Measurements from ENCODE around the gene TPD52L2.

The TPD52L2 gene

DNA sequence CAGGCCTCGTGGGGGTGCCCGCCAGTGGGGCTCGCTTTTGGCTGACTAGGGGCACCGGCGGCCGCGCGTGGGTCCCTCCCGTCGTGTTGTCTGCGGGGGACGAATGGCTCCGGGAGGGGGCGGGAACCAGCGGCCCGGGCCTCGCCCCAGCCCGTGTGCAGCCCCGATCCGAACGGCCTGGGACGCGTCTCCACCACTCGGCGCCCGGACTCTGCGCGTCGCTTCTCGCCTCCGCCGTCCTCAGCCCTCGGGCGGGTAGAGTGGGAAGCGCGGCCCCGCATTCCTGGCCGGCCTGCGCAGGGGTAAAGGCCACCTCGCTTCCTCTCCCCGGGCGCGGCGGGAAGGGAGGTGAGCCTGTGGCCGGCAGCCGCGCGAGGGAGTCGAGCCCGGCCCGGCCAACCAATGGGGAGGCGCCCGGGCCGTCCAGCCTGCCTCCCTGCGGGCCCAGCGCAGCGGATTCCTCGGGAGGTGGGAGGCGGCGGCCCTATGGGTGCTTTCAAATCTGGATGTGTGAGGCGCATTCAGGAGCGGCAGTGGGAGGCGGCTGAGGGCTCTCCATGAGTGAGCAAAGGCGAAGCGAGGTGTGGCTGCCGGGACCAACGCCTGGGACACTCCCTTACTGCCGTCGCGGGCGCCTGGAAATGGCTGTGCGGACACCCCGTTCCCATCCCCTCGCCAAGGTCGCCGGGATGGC lies 32.9 kb upstream of the TPD52L2 start:
- Histone ChIP-seq H3K4me3 (ENCODE audit: low read length, poor library complexity, severe bottlenecking) (no peak overlapping the region), H3K27me3 (ENCODE audit: insufficient read depth, low read length, poor library complexity, severe bottlenecking) (no peaks in the 10 kb centered on the region), H3K36me3 (ENCODE audit: insufficient read depth, low read length) (no peaks in the 10 kb centered on the region), H3K9me3 (ENCODE audit: insufficient read depth, low read depth, low read length) (no peaks in the 10 kb centered on the region), H4K20me1 (ENCODE audit: insufficient read depth, low read length, poor library complexity, severe bottlenecking) (no peaks in the 10 kb centered on the region), H3K9ac (ENCODE audit: low read depth, low read length, poor library complexity, severe bottlenecking) (no peak overlapping the region), H3K9me2 (replicated peaks; ENCODE audit: low read depth, low read length) (no peaks in the 10 kb centered on the region), H3K4me2 (ENCODE audit: low read depth, low read length, poor library complexity, severe bottlenecking) (no peak overlapping the region), H3K4me1 (ENCODE audit: insufficient read depth, low read length, poor library complexity, severe bottlenecking) (peaks cover 36% of the 10 kb centered on the region), H2AFZ (ENCODE audit: low read length) (no peak overlapping the region), H3F3A (ENCODE audit: low read depth) (no peaks in the 10 kb centered on the region; the same call in 1 of the 2 replicates), H3K79me2 (ENCODE audit: insufficient read depth, low read length) (peaks cover 5% of the 10 kb centered on the region; the same call in 1 of the 2 replicates)
- no peak for TF ChIP-seq EZH2phosphoT487 (IDR thresholded peaks at IDR 0.05; ENCODE audit: borderline replicate concordance)
- TF ChIP-seq, protein P1, sequence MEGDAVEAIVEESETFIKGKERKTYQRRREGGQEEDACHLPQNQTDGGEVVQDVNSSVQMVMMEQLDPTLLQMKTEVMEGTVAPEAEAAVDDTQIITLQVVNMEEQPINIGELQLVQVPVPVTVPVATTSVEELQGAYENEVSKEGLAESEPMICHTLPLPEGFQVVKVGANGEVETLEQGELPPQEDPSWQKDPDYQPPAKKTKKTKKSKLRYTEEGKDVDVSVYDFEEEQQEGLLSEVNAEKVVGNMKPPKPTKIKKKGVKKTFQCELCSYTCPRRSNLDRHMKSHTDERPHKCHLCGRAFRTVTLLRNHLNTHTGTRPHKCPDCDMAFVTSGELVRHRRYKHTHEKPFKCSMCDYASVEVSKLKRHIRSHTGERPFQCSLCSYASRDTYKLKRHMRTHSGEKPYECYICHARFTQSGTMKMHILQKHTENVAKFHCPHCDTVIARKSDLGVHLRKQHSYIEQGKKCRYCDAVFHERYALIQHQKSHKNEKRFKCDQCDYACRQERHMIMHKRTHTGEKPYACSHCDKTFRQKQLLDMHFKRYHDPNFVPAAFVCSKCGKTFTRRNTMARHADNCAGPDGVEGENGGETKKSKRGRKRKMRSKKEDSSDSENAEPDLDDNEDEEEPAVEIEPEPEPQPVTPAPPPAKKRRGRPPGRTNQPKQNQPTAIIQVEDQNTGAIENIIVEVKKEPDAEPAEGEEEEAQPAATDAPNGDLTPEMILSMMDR (conservative IDR thresholded peaks at IDR 0.05; ENCODE audit: low read length) = no peak

DNA sequence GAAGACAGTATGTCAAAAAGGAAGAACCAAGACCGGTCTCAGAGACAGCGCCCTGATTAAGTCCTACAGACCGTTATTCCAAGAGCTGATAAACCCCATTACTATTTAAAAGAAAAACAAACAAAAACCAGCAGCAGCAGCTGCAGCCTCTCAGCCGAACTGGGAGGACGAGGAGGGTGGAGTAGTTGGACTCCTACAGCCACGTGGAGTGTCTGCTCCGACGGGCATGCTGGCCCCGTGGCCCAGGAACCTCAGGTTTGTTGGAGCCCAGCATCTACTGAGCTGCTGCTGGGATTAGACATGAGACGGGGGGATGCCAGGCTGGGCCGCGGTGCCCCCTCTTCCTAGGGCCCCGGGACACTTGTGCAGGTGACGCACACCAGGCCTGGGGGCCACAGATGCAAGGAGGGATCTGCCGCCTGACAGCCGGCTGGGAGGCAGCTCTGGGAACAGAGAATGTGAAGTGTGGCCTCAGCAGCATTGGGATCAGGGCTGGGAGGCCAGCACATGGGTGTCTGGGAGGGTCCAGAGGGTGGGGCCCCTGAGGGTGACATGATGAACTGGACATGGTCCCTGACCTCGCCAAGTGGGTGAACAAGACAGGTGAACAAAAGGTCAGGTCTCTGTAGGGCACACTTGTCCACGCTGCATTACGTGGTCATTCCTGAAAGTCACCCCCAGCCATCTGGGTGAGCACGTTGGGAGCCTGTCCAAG lies 31.1 kb upstream of the TPD52L2 start:
- Histone ChIP-seq H2AFZ (ENCODE audit: low read length) (no peak overlapping the region), H3K4me3 (ENCODE audit: low read length, poor library complexity, severe bottlenecking) (no peak overlapping the region), H3K9me3 (ENCODE audit: insufficient read depth, low read depth, low read length) (no peaks in the 10 kb centered on the region), H3K36me3 (ENCODE audit: insufficient read depth, low read length) (no peaks in the 10 kb centered on the region), H3K27me3 (ENCODE audit: insufficient read depth, low read length, poor library complexity, severe bottlenecking) (no peaks in the 10 kb centered on the region), H3K9me2 (replicated peaks; ENCODE audit: low read depth, low read length) (no peaks in the 10 kb centered on the region), H3K4me2 (ENCODE audit: low read depth, low read length, poor library complexity, severe bottlenecking) (no peak overlapping the region), H3K79me2 (ENCODE audit: insufficient read depth, low read length) (peaks cover 4% of the 10 kb centered on the region; the same call in 1 of the 2 replicates), H3K9ac (ENCODE audit: low read depth, low read length, poor library complexity, severe bottlenecking) (no peak overlapping the region), H4K20me1 (ENCODE audit: insufficient read depth, low read length, poor library complexity, severe bottlenecking) (no peaks in the 10 kb centered on the region), H3F3A (ENCODE audit: low read depth) (no peaks in the 10 kb centered on the region; the same call in 1 of the 2 replicates), H3K4me1 (ENCODE audit: insufficient read depth, low read length, poor library complexity, severe bottlenecking) (peaks cover 36% of the 10 kb centered on the region)
- no peak for TF ChIP-seq EZH2phosphoT487 (IDR thresholded peaks at IDR 0.05; ENCODE audit: borderline replicate concordance)
- TF ChIP-seq, protein P1 (conservative IDR thresholded peaks at IDR 0.05; ENCODE audit: low read length) = no peak

DNA sequence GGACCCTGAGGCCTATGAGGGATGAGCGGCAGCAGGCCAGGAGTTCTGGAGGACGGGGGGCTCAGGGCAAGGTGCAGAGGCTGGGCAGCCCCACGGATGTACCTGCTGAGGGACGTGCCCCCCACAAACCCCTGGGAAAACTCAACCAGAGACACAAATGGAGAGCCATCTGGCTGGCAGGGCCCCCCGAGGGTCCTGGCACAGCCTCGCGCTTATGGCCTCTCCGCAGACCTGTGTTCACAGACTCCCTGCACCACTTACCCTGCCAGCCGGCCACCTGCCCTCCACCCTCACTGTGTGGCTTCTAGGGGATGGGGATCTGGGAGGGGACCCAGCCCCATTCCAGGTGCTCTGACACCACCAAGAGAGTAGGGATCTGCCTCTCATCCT lies 30.6 kb upstream of the TPD52L2 start:
- Histone ChIP-seq H3K4me1 (ENCODE audit: insufficient read depth, low read length, poor library complexity, severe bottlenecking) (peaks cover 30% of the 10 kb centered on the region), H4K20me1 (ENCODE audit: insufficient read depth, low read length, poor library complexity, severe bottlenecking) (no peaks in the 10 kb centered on the region), H3K79me2 (ENCODE audit: insufficient read depth, low read length) (no peaks in the 10 kb centered on the region), H3K4me3 (ENCODE audit: low read length, poor library complexity, severe bottlenecking) (no peak overlapping the region), H3K9me2 (replicated peaks; ENCODE audit: low read depth, low read length) (no peaks in the 10 kb centered on the region), H3K9me3 (ENCODE audit: insufficient read depth, low read depth, low read length) (no peaks in the 10 kb centered on the region), H2AFZ (ENCODE audit: low read length) (no peak overlapping the region), H3K27me3 (ENCODE audit: insufficient read depth, low read length, poor library complexity, severe bottlenecking) (no peaks in the 10 kb centered on the region), H3K36me3 (ENCODE audit: insufficient read depth, low read length) (no peaks in the 10 kb centered on the region), H3F3A (ENCODE audit: low read depth) (no peaks in the 10 kb centered on the region; the same call in 1 of the 2 replicates), H3K4me2 (ENCODE audit: low read depth, low read length, poor library complexity, severe bottlenecking) (no peak overlapping the region), H3K9ac (ENCODE audit: low read depth, low read length, poor library complexity, severe bottlenecking) (no peak overlapping the region)
- TF ChIP-seq, protein P1 (conservative IDR thresholded peaks at IDR 0.05; ENCODE audit: low read length) = no peak
- no peak for TF ChIP-seq EZH2phosphoT487 (IDR thresholded peaks at IDR 0.05; ENCODE audit: borderline replicate concordance)

Data from Loucy (cell line).